Measurements from ENCODE around the gene ST6GALNAC5.

DNA sequence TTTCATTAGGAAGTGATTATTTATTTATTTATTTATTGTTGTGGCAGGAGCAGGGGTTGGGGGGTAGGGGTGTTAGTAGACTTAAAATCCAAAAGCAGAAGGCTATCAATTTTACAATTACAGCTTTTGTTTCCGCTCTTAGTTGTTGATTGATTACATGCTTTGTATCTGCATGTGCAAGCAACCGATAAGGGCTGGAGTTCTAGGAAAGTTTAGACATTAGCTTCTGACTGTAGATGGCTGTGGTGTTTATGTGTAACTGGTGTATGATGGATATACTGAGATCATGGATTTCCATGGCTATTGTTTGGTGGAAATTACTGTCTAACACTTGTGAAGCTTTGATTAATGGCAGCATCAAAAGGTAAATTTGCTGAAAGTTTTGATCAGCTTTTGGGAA lies 2.8 kb downstream of the ST6GALNAC5 start:
- TF ChIP-seq, protein P1, sequence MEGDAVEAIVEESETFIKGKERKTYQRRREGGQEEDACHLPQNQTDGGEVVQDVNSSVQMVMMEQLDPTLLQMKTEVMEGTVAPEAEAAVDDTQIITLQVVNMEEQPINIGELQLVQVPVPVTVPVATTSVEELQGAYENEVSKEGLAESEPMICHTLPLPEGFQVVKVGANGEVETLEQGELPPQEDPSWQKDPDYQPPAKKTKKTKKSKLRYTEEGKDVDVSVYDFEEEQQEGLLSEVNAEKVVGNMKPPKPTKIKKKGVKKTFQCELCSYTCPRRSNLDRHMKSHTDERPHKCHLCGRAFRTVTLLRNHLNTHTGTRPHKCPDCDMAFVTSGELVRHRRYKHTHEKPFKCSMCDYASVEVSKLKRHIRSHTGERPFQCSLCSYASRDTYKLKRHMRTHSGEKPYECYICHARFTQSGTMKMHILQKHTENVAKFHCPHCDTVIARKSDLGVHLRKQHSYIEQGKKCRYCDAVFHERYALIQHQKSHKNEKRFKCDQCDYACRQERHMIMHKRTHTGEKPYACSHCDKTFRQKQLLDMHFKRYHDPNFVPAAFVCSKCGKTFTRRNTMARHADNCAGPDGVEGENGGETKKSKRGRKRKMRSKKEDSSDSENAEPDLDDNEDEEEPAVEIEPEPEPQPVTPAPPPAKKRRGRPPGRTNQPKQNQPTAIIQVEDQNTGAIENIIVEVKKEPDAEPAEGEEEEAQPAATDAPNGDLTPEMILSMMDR (IDR thresholded peaks at IDR 0.05) = no peak
- TF ChIP-seq POLR2A (IDR thresholded peaks at IDR 0.05) = no peak

Data from Peyer's patch (tissue), 4 donors.